UCSD-AML1 (cell line): ENCODE measurements around the gene ENTPD3.

ENCODE experiments used
- DNase-seq: peaks from one replicate; lab custom pipeline; 2025; ENCODE audit not compliant: unreplicated experiment; lab: John Stamatoyannopoulos, UW

The ENTPD3 gene, protein sequence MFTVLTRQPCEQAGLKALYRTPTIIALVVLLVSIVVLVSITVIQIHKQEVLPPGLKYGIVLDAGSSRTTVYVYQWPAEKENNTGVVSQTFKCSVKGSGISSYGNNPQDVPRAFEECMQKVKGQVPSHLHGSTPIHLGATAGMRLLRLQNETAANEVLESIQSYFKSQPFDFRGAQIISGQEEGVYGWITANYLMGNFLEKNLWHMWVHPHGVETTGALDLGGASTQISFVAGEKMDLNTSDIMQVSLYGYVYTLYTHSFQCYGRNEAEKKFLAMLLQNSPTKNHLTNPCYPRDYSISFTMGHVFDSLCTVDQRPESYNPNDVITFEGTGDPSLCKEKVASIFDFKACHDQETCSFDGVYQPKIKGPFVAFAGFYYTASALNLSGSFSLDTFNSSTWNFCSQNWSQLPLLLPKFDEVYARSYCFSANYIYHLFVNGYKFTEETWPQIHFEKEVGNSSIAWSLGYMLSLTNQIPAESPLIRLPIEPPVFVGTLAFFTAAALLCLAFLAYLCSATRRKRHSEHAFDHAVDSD

DNA sequence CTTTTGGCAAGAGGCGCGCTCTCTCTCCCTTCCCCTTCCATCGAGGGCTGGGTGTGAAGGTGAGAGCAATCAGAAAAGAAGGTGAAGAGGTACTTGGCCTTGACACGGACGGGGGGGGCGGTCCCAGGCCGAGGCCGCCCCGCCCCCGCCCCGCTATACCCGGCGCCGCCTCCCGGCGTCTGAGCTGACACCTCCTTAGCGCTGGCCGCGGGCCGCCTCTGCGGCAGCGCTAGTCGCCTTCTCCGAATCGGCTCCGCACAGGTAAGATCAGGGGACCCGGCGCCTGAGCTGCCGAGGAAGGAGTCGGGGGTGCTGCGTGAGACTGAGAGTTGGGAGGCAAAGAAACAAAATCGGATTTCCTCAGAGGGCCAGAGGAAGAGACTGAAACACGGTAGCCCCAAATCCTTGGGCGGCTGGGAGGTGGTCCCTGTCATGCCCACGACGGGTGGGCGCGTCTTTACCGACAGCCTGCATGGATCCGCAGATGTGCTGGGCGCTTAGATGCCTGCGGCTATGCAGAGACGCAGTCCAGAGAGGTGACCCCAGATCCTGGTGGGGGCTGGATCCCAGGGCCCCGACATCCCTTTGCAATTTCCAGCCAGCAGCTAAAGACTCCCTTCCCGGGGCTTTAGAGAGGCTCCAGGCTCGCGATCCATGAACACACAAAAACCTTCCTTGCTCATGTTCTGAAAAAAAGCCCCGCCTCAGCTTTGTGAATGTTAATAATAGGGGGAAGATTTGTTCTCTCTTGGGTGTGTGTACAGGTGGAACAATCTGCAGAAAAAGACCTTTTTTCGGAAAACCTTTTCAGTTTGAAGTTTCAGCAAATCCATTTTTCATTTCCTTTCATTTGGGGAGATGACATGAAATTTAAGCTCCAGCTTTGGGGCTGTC, at the start of gene ENTPD3:
TSS of gene ENTPD3 (plus strand) at position 184 of the 894 bp plus-strand sequence. CDS start 874 bp downstream, outside the sequence.
- DNase-seq, result no peak

DNA sequence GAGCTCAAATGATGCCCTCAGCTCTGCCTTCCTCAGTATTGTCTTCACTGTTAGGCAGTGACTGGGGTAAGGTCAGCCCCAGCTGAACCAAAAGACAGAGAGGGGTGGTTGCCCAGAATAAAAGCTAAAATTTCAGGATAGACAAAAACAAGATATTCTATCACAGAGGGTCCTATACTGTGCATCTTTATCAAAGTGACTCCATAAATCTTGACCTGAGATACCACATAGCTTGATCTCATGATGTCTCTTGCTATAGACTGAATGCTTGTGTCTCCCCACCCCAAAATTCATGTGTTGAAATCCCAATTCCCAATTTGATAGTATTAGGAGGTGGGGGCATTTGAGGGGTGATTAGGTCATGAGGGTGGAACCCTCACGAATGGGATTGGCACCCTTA, 47.1 kb upstream of the ENTPD3 start:
- no peak for DNase-seq

DNA sequence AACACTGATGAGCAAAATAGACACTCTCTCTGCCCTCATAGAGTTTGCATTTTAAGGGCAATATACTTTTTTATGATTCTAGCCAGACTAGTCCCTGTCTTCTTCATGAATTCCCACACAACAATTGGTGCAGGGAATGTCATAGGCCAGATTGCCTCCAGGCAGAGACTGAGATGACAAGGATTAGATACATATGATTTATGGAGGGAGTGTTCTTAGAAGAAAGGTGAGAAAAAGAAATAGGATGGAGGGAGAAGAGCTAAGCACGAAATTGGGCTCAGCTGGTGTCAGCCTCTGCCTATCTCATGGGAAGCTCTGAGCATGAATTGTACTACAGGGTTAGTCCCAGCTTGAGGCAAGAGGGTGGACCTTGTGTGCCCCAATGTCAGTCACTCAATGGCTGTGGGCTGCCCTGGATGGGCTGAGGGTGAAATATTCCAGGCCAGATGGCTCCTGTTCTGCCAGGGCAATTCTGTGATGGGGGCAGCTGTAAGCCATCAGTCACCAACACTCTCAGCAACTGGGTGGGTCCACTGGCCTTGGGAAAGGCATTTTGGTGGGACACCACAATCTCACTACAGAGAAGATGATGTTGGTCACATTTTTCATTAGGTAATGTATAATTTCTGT, 46.3 kb upstream of the ENTPD3 start:
- no peak for DNase-seq

DNA sequence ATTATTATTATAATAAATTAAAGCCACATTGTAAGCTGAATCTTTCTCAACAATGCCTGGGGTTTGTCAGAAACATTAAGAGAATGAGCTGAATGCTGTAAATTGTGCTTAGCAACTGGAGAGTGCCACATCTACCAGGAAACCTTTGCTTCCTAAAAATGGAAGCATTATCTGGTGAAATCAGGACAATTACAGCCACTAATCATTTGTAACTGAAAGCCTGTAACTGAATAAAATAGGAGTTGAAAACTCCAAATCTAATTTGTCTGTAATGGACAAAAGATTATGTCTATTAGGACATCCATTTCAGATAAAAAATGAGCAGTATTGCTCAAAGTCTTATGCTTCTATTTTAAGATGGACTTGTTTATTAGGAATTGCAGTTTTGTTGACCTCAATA, 45.3 kb upstream of the ENTPD3 start:
- no peak for DNase-seq

DNA sequence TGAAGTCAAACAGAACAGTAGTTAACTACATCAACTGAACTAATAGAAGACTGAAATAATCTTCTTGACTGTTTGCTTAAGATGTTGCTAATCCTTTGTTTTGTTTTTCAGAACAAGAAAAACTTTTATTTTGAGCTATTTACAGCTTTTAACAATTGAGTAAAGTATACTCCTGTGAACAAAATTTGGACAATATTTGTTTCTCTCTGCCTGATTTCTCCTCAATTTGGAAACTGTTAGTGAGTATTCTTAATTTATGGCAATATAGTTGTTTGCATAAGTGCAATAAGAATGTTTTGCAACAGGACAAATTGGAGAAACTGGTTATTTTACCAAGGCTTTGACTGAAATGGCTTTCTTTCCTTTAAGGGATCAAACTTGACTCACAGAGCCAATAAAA, 36.5 kb upstream of the ENTPD3 start:
- DNase-seq, result no peak

DNA sequence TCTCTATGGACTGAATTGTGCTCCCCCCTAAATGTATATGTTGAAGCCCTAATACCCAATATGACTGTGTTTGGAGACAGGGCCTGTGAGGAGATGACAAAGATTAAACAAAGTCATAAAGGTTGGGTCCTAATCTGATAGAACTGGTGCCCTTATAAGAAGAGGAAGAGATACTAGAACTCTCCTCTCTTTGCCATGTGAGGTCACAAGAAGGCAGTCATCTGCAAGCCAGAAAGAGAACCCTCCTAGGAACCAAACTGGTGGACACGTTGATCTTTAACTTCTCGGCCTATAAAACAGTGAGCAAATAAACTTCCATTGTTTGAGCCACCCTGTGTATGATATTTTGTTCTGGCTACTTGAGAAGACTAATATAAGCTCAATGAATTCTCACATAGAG, 31.6 kb upstream of the ENTPD3 start:
- DNase-seq, result no peak

DNA sequence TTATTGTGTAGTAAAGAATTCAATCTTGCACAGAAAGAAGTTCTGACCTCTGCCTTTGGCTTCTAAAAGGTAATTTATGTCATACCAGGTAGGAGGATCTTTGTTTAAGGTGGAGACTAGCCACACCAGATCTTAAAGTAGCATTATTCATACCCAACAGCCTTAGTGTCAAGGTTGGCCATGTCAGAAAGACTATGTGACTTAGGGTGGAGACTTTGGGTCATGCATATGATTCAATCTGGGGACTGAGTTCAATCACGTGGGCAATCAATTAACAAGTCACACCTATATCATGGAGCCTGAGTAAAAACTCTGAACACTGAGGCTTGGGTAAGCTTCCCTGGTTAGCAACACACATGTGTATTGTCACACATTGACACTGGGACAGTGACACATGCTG, 28.5 kb upstream of the ENTPD3 start:
- DNase-seq, result no peak

DNA sequence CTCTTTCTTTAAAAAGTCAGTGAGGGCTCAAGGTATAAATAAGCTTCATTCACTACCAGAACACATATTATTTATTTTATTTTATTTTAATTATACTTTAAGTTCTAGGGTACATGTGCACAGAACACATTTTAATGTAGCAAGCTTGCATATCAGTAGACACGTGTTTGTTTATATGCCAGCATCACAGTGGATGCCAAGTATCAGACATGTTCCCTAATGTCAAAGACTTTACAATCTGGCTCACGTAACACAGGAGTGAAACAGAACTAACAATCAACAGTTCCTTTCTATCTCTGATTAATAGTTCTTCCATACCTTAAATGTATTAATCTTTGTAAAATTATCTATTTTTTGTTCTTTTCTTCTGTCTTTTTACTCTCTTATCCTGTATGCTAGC, 23.3 kb upstream of the ENTPD3 start:
- DNase-seq, result no peak

DNA sequence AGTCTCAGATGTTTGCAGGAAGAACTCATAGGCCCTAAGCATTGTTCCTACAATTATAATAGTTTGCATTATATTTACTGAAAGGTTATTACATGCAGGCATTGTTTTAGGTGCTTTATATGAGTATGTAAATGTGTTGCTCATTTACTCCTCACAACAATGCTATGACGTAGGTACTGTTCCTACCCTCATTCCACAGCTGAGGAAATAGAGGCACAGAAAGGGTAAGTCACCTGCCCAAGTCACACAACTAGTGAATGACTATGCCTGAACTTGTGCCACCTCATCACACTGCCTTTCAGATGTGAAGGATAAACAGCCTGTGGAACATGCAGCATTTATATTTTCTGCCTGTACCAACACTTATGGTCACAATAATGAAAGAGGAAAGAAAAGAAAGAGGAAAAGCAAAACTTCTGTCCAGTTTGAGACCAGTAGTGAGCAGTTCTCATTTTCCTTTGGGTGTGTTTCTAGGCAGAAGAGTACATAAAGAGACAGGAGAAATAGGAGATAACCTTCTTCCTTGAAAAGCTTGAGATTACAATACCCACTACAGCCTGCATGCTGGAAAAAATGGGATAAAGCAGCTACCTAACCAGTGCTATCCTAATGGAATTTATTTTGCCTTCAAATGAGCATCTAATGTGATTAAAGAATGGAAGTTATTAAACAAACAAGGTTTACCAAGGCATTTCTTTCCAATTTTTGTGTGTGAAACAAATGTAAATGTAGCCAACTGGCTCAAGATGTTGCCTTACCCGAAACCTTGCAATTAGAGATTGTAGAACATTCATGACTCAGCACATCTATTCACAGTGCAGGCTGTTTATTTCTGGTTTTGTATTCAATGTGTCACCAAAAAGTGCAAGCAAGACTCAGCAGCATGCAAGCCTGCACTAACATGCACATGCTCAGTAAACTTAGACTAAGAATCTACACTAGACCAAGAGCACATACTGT, 20.5 kb upstream of the ENTPD3 start:
- no peak for DNase-seq

DNA sequence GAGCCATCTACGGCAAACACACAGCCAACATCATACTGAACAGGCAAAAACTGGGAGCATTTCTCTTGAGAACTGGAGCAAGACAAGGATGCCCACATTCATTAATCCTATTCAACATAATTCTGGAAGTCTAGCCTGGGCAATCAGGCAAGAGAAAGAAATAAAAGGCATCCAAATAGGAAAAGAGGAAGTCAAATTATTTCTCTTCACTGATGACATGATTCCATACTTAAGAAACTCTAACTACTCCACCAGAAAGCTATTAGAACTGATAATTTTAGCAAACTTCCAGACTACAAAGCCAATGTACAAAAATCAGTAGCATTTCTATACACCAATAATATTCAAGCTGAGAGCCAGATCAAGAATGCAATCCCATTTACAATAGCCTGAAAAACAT, 17.3 kb upstream of the ENTPD3 start:
- DNase-seq, result no peak

DNA sequence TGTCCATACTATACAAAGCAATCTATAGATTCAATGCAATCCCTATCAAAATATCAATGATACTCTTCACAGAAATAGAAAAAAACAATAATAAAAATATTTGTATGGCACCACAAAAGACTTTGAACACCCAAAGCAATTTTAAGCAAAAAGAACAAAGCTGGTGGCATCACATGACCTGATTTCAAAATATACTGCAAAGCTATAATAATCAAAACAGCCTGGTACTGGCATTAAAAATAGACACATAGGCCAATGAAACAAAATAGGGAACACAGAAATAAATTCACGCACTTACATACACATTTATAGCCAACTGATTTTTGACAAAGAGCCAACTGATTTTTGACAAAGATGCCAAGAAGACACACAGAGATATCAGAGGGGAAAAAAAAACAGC, 9.2 kb upstream of the ENTPD3 start:
- no peak for DNase-seq

DNA sequence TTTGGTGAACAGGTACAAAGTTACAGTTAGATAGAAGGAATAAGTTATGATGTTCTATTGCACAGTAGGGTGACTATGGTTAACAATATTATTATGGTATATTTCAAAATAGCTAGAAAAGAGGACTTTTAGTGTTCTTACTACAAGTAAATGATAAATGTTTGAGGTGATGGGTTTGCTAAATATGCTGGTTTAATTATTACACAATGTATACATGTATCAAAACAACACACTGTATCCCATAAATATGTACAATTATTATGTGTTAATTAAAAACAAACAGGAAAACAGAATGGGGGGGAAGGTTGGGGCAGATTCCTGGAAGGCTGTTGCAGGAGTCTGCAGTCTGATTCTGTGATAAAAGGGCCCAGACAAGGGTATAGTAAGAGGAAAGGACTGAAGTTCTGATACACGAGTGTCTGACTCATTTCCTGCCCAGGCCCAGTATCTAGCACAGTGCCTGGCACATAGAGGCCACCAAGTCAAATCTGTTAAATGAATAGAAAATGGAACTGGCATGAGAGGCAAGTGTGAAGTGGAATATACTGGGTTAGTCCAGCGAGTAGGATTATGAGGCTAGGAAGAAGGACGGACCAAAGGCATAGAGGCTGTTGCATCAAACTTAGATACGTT, 7.2 kb upstream of the ENTPD3 start:
- no peak for DNase-seq

DNA sequence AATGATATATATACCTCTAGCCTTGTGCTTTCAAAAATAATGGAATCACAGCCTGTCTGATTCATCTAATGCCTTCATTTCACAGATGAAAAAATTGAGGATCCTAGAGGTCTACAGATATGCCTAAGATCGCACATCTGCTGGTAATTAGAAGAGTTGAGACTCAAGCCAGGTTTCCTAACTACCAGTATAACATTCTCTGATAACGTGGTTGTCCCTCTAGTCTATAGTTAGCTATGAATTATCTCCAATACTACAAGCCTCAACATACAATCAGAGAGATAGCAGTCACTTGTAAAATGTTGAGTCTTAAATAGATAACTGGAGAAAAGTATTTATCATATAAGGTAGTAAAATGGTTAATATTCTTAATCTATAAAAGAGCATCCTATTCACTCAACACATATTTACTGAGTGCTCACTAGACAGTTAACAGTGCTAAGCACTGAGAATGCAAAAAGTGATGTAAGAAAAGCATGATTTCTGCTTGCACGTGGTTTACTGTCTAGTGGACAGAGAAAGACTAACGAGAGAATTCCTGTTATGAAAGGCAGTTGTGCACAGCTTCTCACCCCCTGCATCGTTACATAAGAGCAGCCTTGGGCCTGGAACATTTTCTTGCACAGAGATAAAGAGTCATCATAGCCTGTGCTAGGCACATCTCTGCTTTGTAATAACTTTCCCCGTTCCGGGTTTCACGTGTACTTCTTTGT, 4.9 kb upstream of the ENTPD3 start:
- no peak for DNase-seq

DNA sequence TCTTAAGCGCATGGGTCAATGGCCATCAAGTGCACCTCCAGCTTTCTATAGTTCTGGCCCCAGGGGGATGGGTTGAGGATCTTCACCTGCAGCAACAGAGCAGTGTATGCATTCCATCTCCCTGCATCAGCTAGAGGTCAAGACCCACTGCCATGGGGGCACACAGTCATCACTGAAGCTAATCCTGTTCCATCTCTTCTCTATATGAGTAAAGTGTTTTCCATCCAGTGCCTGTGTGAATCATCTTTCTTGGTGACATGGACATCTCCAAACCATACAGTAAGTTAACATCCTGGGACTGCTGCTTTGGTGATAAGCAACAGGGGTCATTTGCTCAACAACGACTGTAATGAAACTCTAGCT, 4.4 kb upstream of the ENTPD3 start:
- no peak for DNase-seq

DNA sequence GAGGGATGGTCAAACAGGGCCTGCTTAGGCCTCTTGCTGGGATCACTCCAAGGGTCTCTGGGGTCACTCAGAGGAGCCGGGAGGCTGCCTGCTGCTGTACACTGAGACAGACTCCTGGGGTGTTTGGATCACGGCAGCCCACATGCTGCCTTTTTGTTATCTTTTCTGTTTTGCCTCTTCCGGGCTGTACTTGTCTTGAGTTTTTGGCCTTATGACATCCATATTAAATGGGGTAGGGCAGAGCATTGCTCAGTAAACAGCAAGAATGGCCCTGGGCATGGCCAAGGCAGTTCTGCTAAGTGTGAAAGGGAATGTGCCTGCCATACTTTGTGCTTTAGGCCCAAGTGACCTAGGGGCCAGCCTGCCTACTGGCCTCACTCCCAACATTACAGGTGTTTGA, 771 bp upstream of the ENTPD3 start:
- DNase-seq, result no peak

DNA sequence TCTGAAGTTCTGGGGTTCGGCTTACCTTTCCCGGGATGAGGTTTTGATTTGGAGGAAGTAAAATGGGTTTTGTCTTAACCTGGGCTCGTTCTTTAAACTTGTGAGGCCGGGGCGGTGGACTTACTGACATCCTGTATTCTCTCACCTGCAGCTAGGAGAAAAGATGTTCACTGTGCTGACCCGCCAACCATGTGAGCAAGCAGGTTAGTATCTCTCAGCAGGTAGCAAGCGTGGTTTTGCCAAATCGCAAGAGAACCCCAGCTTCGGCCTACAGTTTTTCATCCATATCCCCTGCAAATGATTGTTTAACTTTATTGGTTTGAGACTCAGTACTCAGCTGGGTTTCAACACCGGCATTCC, 891 bp downstream of the ENTPD3 start:
- no peak for DNase-seq

DNA sequence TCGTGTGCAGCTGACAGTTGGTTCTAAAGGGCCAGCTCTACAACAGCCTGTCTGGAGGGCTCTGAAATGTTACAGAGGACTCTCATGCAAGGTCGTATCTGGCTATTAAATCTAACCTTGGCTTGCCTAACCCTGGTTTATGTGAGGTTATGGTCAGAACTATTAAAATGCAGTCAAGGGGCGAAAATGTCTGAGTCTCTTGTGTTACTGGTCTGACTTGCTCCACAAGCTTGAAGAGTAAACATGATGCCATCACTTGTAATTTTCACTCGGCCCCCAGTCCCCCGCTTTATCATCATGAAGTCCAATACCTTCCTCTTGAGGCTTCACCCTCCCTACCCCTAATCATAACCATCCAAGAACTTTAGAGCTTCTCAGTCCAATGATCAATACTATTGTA, 9.4 kb downstream of the ENTPD3 start:
- no peak for DNase-seq

DNA sequence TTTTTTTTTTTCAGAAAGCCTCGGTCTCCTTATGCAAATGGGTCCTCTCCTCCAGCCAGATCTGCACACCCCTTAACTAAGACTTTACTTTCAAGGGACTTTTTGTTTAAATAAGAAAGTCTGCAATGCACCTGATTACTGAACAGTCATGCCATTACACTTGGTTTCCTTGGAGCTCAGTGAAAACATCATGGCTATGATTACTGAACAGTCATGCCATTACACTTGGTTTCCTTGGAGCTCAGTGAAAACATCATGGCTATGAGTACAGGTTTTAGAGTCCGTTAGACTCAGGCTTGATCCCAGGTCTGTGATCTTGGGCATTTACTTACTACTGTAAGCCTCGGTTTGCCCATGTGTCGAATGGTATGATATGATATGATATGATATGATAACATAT, 10.1 kb downstream of the ENTPD3 start:
- no peak for DNase-seq

DNA sequence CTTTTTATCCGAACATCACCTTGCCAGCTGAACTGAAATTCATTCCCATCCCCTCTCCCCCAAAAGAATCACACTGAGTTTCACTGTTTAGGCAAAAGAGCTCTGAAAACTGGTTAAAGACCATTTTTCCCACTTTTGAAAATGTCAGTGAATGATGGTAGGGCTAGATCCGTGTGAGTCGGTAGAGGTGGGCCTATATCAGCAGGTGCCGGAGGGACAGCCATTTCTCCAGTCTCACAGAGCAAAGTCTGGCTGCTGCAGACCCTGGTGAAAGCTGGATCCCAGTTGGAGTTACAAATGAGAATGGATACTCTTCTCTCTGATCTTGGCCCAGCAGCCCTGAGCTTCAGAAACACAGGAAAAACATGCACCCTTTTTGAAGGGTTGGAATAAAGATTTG, 10.9 kb downstream of the ENTPD3 start:
- no peak for DNase-seq
